Progenitor cell of endocrine pancreas (in vitro differentiated cells): ENCODE data around the gene ENPP1. TPM values are rescaled to one million over a fixed set of nuclear protein-coding genes. Genes with fewer than 3 reads are reported as not detected.

Experiments
- DNase-seq: peaks from one replicate; pipeline ENCODE4 v3.0.0; 2021; ENCODE audit warnings: low spot score; ENCODE audit not compliant: unreplicated experiment
- H3K27ac Mint-ChIP-seq: 2 replicates; pipeline ENCODE4 v1.8.0; 2021; ENCODE audit warnings: mild to moderate bottlenecking, moderate library complexity, mixed read lengths
- H3K27me3 Mint-ChIP-seq: 2 replicates; pipeline ENCODE4 v1.8.0; 2021; ENCODE audit warnings: mixed read lengths
- H3K36me3 Mint-ChIP-seq: 2 replicates; pipeline ENCODE4 v1.8.0; 2022; ENCODE audit warnings: mixed read lengths; ENCODE audit not compliant: insufficient read depth
- H3K4me1 Mint-ChIP-seq: 2 replicates; pipeline ENCODE4 v1.8.0; 2021; ENCODE audit warnings: low read depth, mixed read lengths
- H3K4me3 Mint-ChIP-seq: 2 replicates; pipeline ENCODE4 v1.8.0; 2021; ENCODE audit warnings: low read depth, mild to moderate bottlenecking, moderate library complexity, mixed read lengths
- H3K9me3 Mint-ChIP-seq: 2 replicates; pipeline ENCODE4 v1.8.0; 2021; ENCODE audit warnings: low read depth, mixed read lengths
- total RNA-seq: library from RNA; stranded (reverse); gene quantifications from 2 replicates; pipeline ENCODE4 v1.2.1, GENCODE V29; 2021
- TF ChIP-seq, protein P1 (sequence below): fragments of 200-600 bp; sonication (generic); IDR thresholded peaks from one replicate; pipeline ENCODE4 v1.5.0; 2021; ENCODE audit warnings: antibody characterized with exemption, mild to moderate bottlenecking; ENCODE audit not compliant: unreplicated experiment

ENPP1 gene
- total RNA-seq, 1 donor from 2014 or later = 2.4 TPM

DNA sequence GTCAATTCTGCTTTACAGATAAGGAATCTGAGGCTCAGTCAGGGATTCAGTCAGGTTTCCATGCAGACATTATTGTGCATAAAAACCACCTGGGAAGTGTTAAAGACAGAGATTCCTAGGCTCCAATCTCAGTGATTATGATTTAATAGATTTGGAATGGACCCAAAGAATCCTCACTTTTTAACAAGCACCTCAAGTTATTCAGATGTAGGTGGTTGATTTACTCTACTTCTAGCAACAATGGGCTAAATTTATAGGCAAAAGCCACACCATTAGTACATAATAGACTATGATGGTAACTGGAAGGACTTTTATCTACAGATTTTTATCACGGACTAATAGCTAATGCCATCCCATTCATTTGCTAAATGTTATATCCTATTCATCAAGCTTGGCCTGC, 9.0 kb downstream of the ENPP1 start:
- Mint-ChIP-seq H3K36me3 (no peaks in the 10 kb centered on the region), H3K9me3 (no peaks in the 10 kb centered on the region), H3K4me1 (peaks cover 6% of the 10 kb centered on the region), H3K4me3 (no peak overlapping the region), H3K27ac (no peak overlapping the region), H3K27me3 (peaks cover under 1% of the 10 kb centered on the region)
- no peak for DNase-seq
- TF ChIP-seq, protein P1, sequence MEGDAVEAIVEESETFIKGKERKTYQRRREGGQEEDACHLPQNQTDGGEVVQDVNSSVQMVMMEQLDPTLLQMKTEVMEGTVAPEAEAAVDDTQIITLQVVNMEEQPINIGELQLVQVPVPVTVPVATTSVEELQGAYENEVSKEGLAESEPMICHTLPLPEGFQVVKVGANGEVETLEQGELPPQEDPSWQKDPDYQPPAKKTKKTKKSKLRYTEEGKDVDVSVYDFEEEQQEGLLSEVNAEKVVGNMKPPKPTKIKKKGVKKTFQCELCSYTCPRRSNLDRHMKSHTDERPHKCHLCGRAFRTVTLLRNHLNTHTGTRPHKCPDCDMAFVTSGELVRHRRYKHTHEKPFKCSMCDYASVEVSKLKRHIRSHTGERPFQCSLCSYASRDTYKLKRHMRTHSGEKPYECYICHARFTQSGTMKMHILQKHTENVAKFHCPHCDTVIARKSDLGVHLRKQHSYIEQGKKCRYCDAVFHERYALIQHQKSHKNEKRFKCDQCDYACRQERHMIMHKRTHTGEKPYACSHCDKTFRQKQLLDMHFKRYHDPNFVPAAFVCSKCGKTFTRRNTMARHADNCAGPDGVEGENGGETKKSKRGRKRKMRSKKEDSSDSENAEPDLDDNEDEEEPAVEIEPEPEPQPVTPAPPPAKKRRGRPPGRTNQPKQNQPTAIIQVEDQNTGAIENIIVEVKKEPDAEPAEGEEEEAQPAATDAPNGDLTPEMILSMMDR = no peak

DNA sequence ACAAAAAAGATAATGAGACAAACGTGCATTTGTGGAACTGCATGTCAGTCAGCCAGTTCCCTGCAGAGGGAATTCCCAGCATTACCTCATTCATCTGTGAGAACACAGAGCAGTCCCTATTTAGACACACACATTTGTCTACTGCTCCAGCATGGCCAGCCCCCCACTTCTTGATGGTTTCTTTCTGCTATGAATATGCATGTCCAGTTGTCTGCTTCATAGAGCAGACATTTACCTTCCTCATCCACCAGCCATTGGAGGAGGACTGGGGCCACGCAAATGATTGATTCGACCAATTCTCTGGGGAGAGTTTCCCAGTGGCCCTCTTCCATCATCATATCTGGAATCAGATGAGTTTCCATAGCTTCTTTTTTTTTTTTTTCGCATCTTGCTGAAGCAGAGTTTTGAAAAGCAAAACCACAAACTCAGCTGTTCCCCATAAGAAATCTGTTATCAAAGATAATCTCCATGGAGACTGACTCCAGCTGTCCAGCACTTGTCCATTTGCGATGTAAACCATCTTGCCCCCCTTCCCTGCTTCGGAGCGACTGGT, 11.8 kb downstream of the ENPP1 start:
- H3K9me3 Mint-ChIP-seq = no peaks in the 10 kb centered on the region

DNA sequence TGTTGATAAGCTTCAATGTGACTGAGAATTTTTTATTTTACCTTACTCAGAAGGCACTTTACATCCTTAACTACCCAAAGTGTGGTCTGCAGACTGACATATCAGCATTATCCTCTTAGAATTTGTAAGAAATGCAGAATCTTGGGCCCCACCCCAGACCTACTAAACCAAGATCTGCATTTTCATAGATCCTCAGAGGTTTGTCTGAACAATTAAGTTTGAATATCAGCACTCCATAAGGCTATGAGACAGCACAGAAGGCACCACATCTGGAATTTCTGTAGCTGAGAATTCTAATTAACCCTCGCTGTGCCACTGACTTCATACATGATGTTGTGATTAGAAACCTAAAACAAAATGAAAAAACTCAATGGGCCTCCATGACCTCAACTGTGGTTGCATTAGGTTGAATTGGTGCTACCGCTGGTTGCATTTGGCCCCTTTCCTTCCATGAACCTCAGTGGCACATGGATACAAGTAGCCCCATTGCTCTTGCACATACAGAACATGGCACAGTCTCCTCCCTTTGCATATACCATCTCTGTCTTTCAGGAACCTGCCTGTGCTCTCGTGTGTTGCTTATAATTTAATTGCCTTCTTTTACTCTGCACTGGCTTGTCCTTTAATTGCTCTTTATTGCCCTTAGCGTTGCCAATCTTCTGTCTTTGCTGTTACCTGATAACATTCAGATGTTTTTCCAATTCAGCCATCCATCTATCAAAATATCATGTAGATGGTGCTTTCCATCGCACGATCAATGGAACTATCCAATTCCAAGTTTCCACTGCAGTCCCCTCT, 13.4 kb downstream of the ENPP1 start:
- H3K9me3 Mint-ChIP-seq = no peaks in the 10 kb centered on the region
- H3K27me3 Mint-ChIP-seq = no peaks in the 10 kb centered on the region
- DNase-seq = no peak
- H3K4me1 Mint-ChIP-seq = peaks cover 7% of the 10 kb centered on the region
- no peak overlapping the region for H3K4me3 Mint-ChIP-seq
- H3K27ac Mint-ChIP-seq = no peak overlapping the region
- H3K36me3 Mint-ChIP-seq = no peaks in the 10 kb centered on the region
- TF ChIP-seq, protein P1 = no peak

More for the DNA sequence above, 11.8 kb downstream of the ENPP1 start:
- H3K36me3 Mint-ChIP-seq = no peaks in the 10 kb centered on the region
- TF ChIP-seq, protein P1 = no peak
- peaks cover 9% of the 10 kb centered on the region for H3K4me1 Mint-ChIP-seq
- no peak overlapping the region for H3K27ac Mint-ChIP-seq
- no peak for DNase-seq
- H3K27me3 Mint-ChIP-seq = no peaks in the 10 kb centered on the region
- no peak overlapping the region for H3K4me3 Mint-ChIP-seq

DNA sequence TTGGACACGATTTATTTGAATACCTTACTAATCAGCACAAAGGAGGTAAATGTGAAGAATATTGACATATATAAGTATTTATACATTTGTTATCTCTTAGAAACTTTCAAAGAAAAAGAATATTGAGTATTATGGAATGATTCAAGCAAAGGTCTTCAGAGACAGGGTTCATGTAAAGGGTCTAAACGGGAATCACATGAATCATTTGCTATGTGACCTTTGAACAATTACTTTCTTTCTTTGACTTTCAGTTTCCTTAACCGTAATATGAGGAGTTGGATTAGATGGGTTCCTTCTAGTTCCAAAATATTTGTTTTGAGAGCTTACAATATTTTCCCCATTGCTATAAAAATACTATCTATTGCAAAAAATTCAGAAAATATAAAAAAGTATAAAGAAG, 14.3 kb downstream of the ENPP1 start:
- Mint-ChIP-seq H3K4me3 (no peak overlapping the region), H3K27me3 (no peaks in the 10 kb centered on the region), H3K4me1 (peaks cover 4% of the 10 kb centered on the region), H3K36me3 (no peaks in the 10 kb centered on the region), H3K9me3 (no peaks in the 10 kb centered on the region), H3K27ac (no peak overlapping the region)
- TF ChIP-seq, protein P1 = no peak
- no peak for DNase-seq

DNA sequence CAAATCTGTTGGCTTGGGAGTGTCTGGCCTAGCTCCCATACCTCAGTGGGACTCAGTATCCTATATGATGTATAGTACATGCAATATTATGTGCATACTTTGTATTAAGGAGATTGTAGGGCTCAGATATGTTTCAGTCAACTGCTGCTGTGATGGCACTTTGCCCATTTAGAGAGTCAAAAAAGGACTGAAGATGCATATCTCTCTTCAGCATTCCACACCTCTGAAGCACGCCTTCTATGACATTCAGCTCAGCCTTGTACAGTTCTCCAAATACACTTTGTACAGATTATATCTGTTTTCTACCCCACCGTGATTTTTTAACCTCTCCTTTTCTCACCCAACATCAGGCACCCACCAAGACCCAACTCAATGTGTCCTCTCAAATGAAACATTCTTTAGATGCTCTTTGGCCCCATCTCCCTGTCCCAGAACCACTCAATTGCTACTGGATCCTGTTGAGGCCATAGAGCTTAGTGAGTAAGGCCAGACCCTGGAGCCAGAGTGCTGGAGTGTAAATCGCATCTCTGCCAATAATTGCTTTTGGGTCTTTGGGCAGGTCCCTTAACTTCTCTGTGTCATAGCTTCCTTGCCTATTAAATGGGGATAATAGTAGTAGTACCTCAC, 15.6 kb downstream of the ENPP1 start:
- H3K9me3 Mint-ChIP-seq = no peaks in the 10 kb centered on the region
- no peak for DNase-seq
- H3K27me3 Mint-ChIP-seq = no peaks in the 10 kb centered on the region
- H3K4me1 Mint-ChIP-seq = peaks cover 4% of the 10 kb centered on the region
- H3K36me3 Mint-ChIP-seq = no peaks in the 10 kb centered on the region
- H3K27ac Mint-ChIP-seq = no peak overlapping the region
- TF ChIP-seq, protein P1 = no peak
- H3K4me3 Mint-ChIP-seq = no peak overlapping the region
